ENCODE data around the gene HOXC13. TPM values are rescaled to one million over a fixed set of nuclear protein-coding genes. Genes with fewer than 3 reads are reported as not detected.

Gene HOXC13
- polyA plus RNA-seq, 1 donor = not detected

DNA sequence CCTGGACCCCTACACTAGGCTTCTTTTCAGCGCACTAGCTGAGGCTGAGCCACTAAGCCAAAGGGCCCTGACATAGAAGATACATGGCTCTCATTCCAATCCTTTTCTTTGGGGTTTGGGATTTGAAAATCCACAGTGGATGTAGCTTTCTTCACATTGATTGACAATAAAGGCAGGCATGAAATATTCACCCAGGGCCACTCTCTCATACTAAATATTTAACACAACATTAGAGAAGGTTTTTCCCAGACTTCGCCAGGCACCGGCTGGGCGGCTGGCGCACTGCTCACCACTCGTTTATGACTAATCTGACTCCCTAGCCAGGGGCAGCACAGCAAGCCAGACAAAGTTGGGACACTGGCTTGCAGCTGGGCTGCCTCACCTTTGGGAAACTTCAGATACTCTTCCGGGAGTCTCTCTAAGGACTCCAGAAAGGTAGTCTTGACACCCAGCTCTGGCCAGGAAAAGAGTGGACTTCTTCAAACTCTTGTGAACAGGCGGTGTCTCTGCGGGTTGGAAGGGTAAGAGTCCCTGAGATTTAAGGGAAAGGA lies 33.6 kb downstream of the HOXC13 start:
- peaks cover 18% of the 10 kb centered on the region for H3K9me3 ChIP-seq (ENCODE audit: control insufficient read depth, low read depth, low read length)
- WGBS (ENCODE audit: insufficient coverage, low lambda C conversion rate) = no CpG with 5 or more reads among the region's 9 CpGs
- H3K4me3 ChIP-seq (ENCODE audit: low read length) = no peak overlapping the region
- H3K4me1 ChIP-seq (ENCODE audit: control insufficient read depth, insufficient read depth, low read length) = peaks cover 17% of the 10 kb centered on the region
- no peak overlapping the region for H3K27ac ChIP-seq (ENCODE audit: low read length)
- no peak for DNase-seq
- no peaks in the 10 kb centered on the region for H3K36me3 ChIP-seq (ENCODE audit: control insufficient read depth, insufficient read depth, low read length)
- peaks cover 100% of the 10 kb centered on the region for H3K27me3 ChIP-seq (ENCODE audit: control insufficient read depth, insufficient read depth, low read length)

DNA sequence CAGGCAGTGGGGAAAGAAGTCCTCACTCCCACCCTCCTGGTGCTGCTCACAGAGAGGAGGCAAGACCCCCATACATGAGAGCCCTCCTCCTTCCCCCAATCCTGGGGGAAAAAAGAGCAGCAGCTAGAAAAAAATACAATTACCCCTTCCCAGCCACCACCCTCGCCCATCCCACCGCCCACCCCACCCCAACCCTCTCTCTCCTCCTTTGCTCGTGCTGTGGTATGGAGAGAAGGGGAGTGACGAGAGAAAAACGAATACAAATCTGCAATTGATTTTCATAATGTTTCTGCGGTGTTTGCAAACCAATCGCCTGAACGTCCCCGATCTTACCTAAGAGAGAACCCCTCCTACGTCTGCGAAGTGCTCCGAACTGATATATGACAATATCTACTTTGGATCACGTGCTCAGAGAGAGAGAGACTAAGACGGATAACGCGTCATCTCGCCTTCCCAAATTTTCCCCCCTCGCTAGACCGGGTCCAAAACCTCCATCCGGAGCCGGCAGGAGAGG lies 34.1 kb downstream of the HOXC13 start, which contains the start of gene HOXC11:
HOXC11 (plus strand) TSS at position 405 of the 514 bp plus-strand sequence. CDS start 116 bp downstream, outside the sequence.
- no peak for DNase-seq
- Histone ChIP-seq H3K36me3 (ENCODE audit: control insufficient read depth, insufficient read depth, low read length) (no peaks in the 10 kb centered on the region), H3K27ac (ENCODE audit: low read length) (no peak within 1 kb of the TSS), H3K9me3 (ENCODE audit: control insufficient read depth, low read depth, low read length) (peaks cover 18% of the 10 kb centered on the region), H3K27me3 (ENCODE audit: control insufficient read depth, insufficient read depth, low read length) (peaks cover 100% of the 10 kb centered on the region), H3K4me3 (ENCODE audit: low read length) (peak within 1 kb of the TSS; percentile 45), H3K4me1 (ENCODE audit: control insufficient read depth, insufficient read depth, low read length) (peaks cover 17% of the 10 kb centered on the region)
- WGBS (ENCODE audit: insufficient coverage, low lambda C conversion rate) = no CpG with 5 or more reads among the region's 21 CpGs

- Histone ChIP-seq H3K4me1 (ENCODE audit: control insufficient read depth, insufficient read depth, low read length) (peaks cover 17% of the 10 kb centered on the region), H3K36me3 (ENCODE audit: control insufficient read depth, insufficient read depth, low read length) (no peaks in the 10 kb centered on the region), H3K27me3 (ENCODE audit: control insufficient read depth, insufficient read depth, low read length) (peaks cover 98% of the 10 kb centered on the region), H3K9me3 (ENCODE audit: control insufficient read depth, low read depth, low read length) (peaks cover 18% of the 10 kb centered on the region), H3K27ac (ENCODE audit: low read length) (no peak overlapping the region), H3K4me3 (ENCODE audit: low read length) (peak overlapping the region; percentile 45)
- peak in 1 of 2 donors; percentile 59 for DNase-seq
- no CpG with 5 or more reads among the region's 71 CpGs for WGBS (ENCODE audit: insufficient coverage, low lambda C conversion rate)
Measured at GRCh38 chr12:53973236-53974042, 34.8 kb downstream of the HOXC13 start.

DNA sequence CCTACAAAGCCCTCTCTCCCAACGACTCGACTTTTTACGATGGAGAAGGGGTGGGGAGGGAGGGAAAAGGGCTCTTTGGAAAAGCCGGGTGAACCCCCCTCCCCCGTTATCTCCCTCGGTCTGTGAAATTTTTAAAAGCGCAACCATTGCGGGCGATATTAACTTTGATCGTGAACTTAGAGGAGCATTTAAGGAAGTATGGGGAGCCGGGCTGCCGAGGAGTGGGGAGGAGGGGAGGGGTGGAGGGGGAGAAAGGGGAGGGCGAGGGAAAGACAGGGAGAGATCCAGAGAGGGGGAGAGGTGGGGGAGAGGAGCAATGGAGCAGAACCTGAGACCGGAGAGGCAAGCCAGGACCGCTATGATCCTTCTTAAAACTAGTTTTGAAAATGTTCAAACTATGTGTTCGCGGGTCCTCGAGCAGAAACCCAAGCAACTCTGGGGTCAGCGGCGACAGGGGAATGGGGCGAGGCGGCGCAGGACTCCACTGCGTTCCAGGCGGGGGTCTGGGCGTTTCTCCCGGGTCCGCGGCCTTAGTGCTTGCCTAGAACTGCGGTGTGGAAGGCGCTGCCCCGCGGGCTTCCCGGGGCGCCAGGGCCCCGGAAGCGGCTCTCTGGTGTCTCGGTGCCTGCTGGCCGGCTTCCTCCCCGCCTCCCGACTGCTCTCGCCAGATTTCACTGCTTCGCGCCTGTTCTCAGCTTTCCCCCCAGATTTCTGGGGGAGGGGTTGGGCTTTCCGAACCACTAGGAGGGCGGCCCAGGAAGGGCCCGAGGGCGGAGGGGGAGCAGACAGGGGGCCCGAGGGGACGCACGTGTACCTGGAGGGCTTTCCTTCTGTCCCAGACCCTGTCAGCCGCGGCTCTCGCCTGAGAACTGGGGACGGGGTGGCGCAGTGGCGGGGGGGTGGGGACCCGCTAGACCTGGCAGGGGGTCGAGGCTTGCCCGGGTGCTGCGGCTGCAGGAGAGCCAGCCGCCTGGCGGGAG lies 35.7 kb downstream of the HOXC13 start, which contains the start of gene HOTAIR:
HOTAIR (minus strand) TSS at position 871 of the 980 bp plus-strand sequence.
- Histone ChIP-seq H3K9me3 (ENCODE audit: control insufficient read depth, low read depth, low read length) (peaks cover 18% of the 10 kb centered on the region), H3K4me1 (ENCODE audit: control insufficient read depth, insufficient read depth, low read length) (peaks cover 22% of the 10 kb centered on the region), H3K27ac (ENCODE audit: low read length) (no peak within 1 kb of the TSS), H3K36me3 (ENCODE audit: control insufficient read depth, insufficient read depth, low read length) (no peaks in the 10 kb centered on the region), H3K4me3 (ENCODE audit: low read length) (peak within 1 kb of the TSS; percentile 45), H3K27me3 (ENCODE audit: control insufficient read depth, insufficient read depth, low read length) (peaks cover 98% of the 10 kb centered on the region)
- peak in 1 of 2 donors; percentile 63 for DNase-seq
- WGBS (ENCODE audit: insufficient coverage, low lambda C conversion rate) = no CpG with 5 or more reads among the region's 63 CpGs

DNA sequence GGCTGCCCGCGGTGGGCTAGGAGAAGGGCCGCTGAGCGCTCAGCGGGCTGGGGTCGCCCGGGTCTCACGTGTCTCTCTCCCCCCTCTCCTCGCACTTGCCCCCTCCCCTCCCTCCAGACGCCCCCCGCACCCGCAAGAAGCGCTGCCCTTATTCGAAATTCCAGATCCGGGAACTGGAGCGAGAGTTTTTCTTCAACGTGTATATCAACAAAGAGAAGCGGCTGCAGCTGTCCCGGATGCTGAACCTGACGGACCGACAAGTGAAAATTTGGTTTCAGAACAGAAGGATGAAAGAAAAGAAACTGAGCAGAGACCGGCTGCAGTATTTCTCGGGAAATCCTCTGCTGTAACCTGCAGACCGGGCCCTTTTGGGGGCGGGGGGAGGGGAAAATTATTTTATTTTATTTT lies 36.4 kb downstream of the HOXC13 start:
- peak overlapping the region; percentile 45 for H3K4me3 ChIP-seq (ENCODE audit: low read length)
- no peaks in the 10 kb centered on the region for H3K36me3 ChIP-seq (ENCODE audit: control insufficient read depth, insufficient read depth, low read length)
- H3K27me3 ChIP-seq (ENCODE audit: control insufficient read depth, insufficient read depth, low read length) = peaks cover 98% of the 10 kb centered on the region
- no CpG with 5 or more reads among the region's 25 CpGs for WGBS (ENCODE audit: insufficient coverage, low lambda C conversion rate)
- H3K4me1 ChIP-seq (ENCODE audit: control insufficient read depth, insufficient read depth, low read length) = peaks cover 29% of the 10 kb centered on the region
- H3K9me3 ChIP-seq (ENCODE audit: control insufficient read depth, low read depth, low read length) = peaks cover 18% of the 10 kb centered on the region
- no peak for DNase-seq
- H3K27ac ChIP-seq (ENCODE audit: low read length) = no peak overlapping the region

DNA sequence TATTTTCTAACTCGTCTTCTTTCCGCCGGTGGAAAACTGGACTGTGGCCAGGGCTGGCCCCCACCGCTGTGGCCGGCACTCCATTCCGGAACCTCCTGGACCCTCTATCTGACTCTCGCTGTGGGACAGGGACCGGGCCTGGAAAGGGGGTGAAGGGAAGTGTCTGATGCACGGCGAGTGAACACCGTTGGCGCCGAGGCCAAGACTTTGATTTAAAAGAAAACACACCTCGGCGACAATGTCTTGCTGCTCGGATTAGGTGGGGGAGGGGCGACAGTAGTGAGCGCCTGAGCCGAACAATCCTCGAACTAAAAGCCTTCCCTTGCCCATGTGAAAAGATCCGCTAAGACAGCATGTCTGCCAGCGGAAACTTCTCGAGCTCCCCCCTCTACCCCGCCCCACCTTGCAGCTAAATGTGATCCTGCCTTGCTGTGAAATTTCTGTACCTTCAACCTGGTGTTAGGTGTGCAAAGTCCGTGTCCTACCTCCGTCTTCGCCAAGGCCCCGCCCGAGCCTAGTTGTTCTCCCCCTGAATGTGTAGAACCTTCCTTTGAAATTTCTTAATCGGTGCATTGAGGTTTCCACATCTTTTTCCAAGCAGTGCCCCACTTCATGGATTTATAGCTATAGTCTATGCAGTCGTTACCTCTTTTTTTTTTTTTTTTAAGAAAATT lies 37.0 kb downstream of the HOXC13 start:
- peaks cover 96% of the 10 kb centered on the region for H3K27me3 ChIP-seq (ENCODE audit: control insufficient read depth, insufficient read depth, low read length)

DNA sequence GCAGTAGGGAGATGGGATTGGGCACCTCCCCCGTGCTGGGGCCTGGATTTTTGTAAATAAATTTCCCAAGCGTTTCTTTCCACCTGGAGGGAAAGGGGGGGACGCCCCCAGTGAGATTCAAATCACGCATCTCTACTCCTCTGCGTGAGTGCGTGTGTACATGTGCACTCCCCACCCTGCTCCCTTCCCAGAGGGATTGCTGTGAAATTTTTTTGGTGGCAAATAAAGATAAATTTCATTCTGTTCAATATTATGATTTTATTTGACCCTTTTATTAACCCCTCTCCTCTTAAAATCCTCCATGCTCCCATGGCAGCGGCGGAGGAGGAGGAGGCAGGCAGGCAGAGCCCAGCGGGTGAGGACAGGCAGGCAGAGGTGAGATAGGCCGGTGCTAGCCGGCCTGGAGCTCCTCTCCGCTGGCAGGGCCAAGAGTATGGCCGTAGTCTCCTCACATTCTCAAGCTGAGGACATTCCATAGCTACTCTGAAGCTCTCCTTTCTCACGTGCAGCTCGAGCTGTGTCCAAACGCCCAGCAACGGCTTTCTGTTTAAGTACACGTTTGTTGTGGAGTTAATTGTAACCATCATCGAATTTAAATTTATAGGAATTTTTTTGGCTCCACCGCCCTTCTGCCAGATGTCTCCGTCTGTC lies 37.7 kb downstream of the HOXC13 start:
- no peak for DNase-seq
- Histone ChIP-seq H3K9me3 (ENCODE audit: control insufficient read depth, low read depth, low read length) (peaks cover 18% of the 10 kb centered on the region), H3K4me1 (ENCODE audit: control insufficient read depth, insufficient read depth, low read length) (peaks cover 31% of the 10 kb centered on the region), H3K4me3 (ENCODE audit: low read length) (no peak overlapping the region), H3K36me3 (ENCODE audit: control insufficient read depth, insufficient read depth, low read length) (no peaks in the 10 kb centered on the region), H3K27me3 (ENCODE audit: control insufficient read depth, insufficient read depth, low read length) (peaks cover 96% of the 10 kb centered on the region), H3K27ac (ENCODE audit: low read length) (no peak overlapping the region)
- 40% methylated on average over 1 of the region's 21 CpGs for WGBS (ENCODE audit: insufficient coverage, low lambda C conversion rate)

More for the DNA sequence above, 37.0 kb downstream of the HOXC13 start:
- H3K9me3 ChIP-seq (ENCODE audit: control insufficient read depth, low read depth, low read length) = peaks cover 18% of the 10 kb centered on the region
- peak in 1 of 2 donors; percentile 40 for DNase-seq
- peaks cover 31% of the 10 kb centered on the region for H3K4me1 ChIP-seq (ENCODE audit: control insufficient read depth, insufficient read depth, low read length)
- H3K27ac ChIP-seq (ENCODE audit: low read length) = no peak overlapping the region
- no peak overlapping the region for H3K4me3 ChIP-seq (ENCODE audit: low read length)
- H3K36me3 ChIP-seq (ENCODE audit: control insufficient read depth, insufficient read depth, low read length) = no peaks in the 10 kb centered on the region
- no CpG with 5 or more reads among the region's 31 CpGs for WGBS (ENCODE audit: insufficient coverage, low lambda C conversion rate)

DNA sequence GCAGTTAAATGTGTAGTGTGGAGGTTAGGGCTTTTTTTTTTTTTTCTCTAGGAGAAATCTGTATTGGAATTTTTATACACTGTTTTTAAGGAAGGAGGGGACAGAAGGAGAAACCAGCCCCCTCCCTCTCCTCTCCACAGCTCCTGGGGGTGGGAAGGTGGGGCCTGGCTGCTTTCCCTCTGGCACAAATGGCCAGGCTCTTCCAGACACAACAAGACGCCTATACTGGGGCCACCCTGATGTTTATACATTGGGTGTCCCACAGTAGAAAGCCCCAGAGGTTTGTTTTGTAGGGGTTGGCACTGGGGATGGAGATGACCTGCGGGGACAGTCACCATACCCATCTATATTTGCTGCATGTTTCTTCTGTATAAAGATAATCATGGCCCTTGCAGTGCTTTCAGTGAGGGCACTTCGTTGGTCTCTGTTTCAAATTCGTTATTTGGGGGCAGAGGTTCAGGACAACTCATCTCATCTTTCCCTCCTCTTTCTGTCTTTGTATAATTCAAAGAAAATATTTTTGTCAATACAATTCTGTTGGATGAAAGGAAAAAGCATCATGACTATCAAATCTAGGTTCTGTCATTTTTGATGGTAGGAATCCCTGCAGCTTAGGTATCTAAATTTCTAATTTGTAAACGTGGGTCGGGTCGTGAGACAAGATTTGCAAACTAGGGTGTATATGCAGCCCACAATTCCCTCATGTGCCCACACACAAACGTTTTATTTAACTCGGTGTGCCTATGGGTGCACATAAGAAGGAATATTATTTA lies 38.4 kb downstream of the HOXC13 start:
- 100% methylated on average over 2 of the region's 9 CpGs for WGBS (ENCODE audit: insufficient coverage, low lambda C conversion rate)
- no peak overlapping the region for H3K4me3 ChIP-seq (ENCODE audit: low read length)
- peaks cover 95% of the 10 kb centered on the region for H3K27me3 ChIP-seq (ENCODE audit: control insufficient read depth, insufficient read depth, low read length)
- peaks cover 18% of the 10 kb centered on the region for H3K9me3 ChIP-seq (ENCODE audit: control insufficient read depth, low read depth, low read length)
- H3K36me3 ChIP-seq (ENCODE audit: control insufficient read depth, insufficient read depth, low read length) = no peaks in the 10 kb centered on the region
- H3K27ac ChIP-seq (ENCODE audit: low read length) = no peak overlapping the region
- H3K4me1 ChIP-seq (ENCODE audit: control insufficient read depth, insufficient read depth, low read length) = peaks cover 31% of the 10 kb centered on the region
- no peak for DNase-seq
